OCI-LY3 (cell line): ENCODE data around the gene HTR3B.

Experiments used
- CTCF ChIP-seq: fragments of 200-600, 300-600 bp; sonication (generic); IDR thresholded peaks from 2 replicates; pipeline ENCODE4 v1.5.1; 2014; ENCODE audit warnings: antibody characterized with exemption, low read length, low read depth
- EZH2phosphoT487 ChIP-seq: fragments of 200-600 bp; shearing (Covaris generic); IDR thresholded peaks from 2 replicates; pipeline ENCODE4 v1.6.1; 2018; ENCODE audit warnings: antibody characterized with exemption, mixed run types, low read depth

- no peak for TF ChIP-seq EZH2phosphoT487
- no peak for TF ChIP-seq CTCF
Observed at GRCh38 chr11:113908098-113908497, 3.5 kb downstream of the HTR3B start.
